Body of pancreas (tissue), 4 donors: ENCODE data around the gene OXTR.

ENCODE experiments used
- CTCF ChIP-seq, 7 experiments: fragments of 450-650 bp in 4 of 7; fragments of 200-600 bp in 3 of 7; sonication (generic) in 3 of 7; IDR thresholded peaks; one replicate each; pipeline ENCODE4 v1.5.1; 2016 to 2019; ENCODE audit warnings: antibody characterized with exemption in 7 of 7
- POLR2A ChIP-seq, 3 donors: fragments of 450-650 bp; IDR thresholded peaks; one replicate each; pipeline ENCODE4 v1.6.1; 2016; ENCODE audit warnings: antibody characterized with exemption in 3 of 3, mild to moderate bottlenecking in 2 of 3

DNA sequence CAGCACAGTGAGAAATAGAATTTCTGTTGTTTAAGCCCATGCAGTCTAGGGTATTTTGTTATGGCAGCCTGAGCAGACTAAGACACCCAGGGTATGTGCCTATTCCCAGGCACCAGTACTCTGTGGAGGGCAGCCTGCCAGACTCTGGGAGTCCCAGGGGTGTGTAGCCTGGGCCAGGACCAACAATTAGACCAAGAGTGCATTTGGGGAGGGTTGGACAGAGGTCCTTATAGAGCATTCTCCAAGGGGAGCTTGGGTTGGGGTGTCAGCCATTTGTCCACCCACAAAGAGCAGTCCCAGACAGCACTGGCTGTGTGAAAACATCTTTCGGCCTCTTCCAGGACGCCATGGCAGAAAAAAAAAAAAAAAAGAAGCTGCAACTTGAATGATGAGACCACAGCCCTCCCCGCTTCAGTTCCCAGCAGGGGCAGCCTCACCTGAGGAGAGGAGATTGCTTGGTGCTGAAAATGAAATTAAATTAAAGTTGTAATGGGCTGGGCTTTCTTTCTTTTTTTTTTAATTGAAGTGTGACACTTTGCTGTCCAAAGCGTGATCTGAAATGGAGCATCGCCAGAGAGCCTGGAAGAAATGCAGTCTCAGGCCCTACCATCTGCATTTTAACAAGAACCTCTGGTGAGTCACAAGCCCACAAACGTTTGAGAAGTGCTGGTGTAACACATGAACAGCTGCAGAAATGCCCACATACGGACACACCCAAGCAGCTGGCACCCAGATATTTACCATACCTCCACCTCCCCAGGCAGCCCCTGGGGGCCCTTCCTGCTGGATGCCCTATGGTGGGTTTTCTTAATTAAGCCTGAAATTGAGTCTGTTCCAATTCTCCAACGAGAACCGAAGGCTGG is 57.1 kb downstream of the OXTR start:
- no peak for TF ChIP-seq CTCF (IDR thresholded peaks at IDR 0.05)
- TF ChIP-seq POLR2A (IDR thresholded peaks at IDR 0.05) = no peak
